ENCODE results near the gene DOCK1. TPM values are rescaled to one million over a fixed set of nuclear protein-coding genes. Genes with fewer than 3 reads are reported as not detected.

The DOCK1 gene
- total RNA-seq, 6 experiments from 2014 or later = 50.6 to 59.9 (median 54.7) TPM

DNA sequence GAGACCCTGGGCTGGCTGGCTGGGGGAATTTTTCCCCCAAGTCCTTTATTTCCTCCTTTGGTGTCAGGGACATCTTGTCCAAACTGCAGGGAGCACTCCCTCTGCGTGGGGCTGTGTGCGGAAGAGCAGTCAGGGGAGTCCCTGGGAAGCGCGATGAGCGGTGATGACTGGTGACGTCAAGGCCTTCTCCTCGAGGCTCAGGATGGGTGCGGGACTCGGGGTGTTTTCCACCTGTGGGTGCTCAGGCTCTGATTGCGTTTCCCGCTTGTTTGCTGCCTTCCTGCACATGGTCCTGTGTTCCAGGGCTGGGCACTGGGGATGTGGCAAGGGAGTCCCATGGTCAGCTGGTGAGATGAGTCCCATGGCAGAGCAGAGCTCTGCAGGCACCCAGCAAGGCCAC is 101.2 kb downstream of the DOCK1 start:
- Mint-ChIP-seq H3K4me3 (no peak overlapping the region), H3K4me1 (ENCODE audit: low read depth) (no peaks in the 10 kb centered on the region), H3K9me3 (no peaks in the 10 kb centered on the region), H3K27me3 (ENCODE audit: insufficient read depth) (no peaks in the 10 kb centered on the region), H3K36me3 (ENCODE audit: low read depth) (peaks cover 31% of the 10 kb centered on the region), H3K27ac (no peak overlapping the region; the same call in 1 of the 2 replicates)
- TF ChIP-seq, protein P1, sequence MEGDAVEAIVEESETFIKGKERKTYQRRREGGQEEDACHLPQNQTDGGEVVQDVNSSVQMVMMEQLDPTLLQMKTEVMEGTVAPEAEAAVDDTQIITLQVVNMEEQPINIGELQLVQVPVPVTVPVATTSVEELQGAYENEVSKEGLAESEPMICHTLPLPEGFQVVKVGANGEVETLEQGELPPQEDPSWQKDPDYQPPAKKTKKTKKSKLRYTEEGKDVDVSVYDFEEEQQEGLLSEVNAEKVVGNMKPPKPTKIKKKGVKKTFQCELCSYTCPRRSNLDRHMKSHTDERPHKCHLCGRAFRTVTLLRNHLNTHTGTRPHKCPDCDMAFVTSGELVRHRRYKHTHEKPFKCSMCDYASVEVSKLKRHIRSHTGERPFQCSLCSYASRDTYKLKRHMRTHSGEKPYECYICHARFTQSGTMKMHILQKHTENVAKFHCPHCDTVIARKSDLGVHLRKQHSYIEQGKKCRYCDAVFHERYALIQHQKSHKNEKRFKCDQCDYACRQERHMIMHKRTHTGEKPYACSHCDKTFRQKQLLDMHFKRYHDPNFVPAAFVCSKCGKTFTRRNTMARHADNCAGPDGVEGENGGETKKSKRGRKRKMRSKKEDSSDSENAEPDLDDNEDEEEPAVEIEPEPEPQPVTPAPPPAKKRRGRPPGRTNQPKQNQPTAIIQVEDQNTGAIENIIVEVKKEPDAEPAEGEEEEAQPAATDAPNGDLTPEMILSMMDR (IDR thresholded peaks at IDR 0.05) = no peak
- DNase-seq = no peak

DNA sequence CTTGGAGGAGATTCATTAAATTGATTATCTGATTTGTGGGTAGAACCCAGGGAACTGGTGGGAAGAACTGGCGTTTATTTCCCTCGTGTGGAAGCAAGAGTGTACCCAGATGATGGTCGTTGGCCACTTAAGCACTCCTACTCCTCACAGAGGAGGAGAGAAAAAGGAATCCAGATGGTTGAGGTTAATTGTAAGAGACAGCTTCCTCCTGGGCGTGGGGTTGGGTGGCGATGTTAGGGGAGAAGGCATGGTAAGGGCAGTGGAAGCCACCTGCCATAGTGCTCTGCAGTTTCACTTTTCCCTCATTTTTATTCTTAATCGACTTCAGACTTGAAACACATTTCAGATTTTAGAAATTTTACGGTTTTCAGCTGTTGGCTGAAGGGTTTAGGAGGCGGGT is 104.1 kb downstream of the DOCK1 start:
- Mint-ChIP-seq H3K27me3 (ENCODE audit: insufficient read depth) (no peaks in the 10 kb centered on the region), H3K36me3 (ENCODE audit: low read depth) (peaks cover 34% of the 10 kb centered on the region)
- TF ChIP-seq, protein P1 (IDR thresholded peaks at IDR 0.05) = no peak

DNA sequence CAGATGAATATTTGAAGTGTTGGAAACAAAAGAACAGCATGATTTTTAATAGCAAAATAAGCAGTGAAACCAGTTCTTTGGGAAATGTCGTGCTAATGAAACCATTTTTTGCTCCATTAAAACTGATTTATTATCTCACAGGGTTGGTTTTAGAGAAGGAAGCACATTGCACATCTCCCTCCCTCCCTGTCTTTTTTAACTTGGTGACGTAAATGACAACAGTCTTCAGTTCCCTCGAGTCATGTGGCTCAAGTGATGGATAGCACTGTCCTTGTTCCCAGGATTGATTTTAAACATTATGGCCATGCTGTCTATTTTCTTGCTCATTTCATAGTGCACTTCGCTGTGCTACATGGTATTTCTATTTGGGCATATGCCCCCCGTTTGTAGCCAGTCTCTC is 105.9 kb downstream of the DOCK1 start:
- H3K36me3 Mint-ChIP-seq (ENCODE audit: low read depth) = peaks cover 34% of the 10 kb centered on the region
- no peak overlapping the region for H3K4me3 Mint-ChIP-seq
- H3K9me3 Mint-ChIP-seq = no peaks in the 10 kb centered on the region
- no peak for DNase-seq
- H3K4me1 Mint-ChIP-seq (ENCODE audit: low read depth) = peaks cover 9% of the 10 kb centered on the region
- TF ChIP-seq, protein P1 (IDR thresholded peaks at IDR 0.05) = no peak
- H3K27ac Mint-ChIP-seq = no peak overlapping the region
- no peaks in the 10 kb centered on the region for H3K27me3 Mint-ChIP-seq (ENCODE audit: insufficient read depth)

More for the DNA sequence above, 104.1 kb downstream of the DOCK1 start:
- H3K4me3 Mint-ChIP-seq = no peak overlapping the region
- H3K9me3 Mint-ChIP-seq = no peaks in the 10 kb centered on the region
- peaks cover 9% of the 10 kb centered on the region for H3K4me1 Mint-ChIP-seq (ENCODE audit: low read depth)
- no peak for DNase-seq
- H3K27ac Mint-ChIP-seq = no peak overlapping the region

DNA sequence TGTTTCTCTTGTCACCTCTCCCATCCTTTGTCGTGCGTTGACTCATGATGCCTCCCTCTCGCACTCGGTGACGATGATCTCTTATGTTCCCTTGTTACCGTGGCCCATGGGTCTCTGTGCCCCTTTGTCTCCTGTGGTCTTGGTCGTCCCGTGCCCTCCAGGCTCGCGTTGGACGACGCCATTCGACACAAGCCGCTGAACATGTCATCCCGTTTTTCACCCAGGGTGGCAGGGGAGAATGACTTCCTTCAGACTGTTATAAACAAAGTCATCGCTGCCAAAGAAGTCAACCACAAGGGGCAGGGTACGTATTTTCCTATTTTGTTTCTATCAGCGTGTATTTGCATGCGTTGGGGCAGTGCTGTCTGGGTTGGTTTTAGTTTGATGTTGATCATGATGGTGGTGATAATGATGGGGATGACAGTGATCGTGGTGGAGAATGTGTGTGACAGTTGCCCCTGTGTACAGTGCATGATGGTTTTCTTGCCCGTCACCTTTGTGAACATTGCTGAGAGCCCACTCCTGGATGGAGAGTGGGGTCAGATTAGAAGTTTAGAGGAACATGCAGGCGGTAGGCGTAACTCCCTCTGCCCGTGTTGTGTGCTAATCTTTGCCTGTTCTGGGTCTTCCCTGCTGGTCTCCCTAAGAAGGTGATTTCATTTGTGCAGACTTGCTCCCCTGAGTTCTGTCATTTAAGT is 107.0 kb downstream of the DOCK1 start:
- Mint-ChIP-seq H3K4me3 (no peak overlapping the region; the same call in 1 of the 2 replicates), H3K27me3 (ENCODE audit: insufficient read depth) (no peaks in the 10 kb centered on the region), H3K27ac (no peak overlapping the region), H3K36me3 (ENCODE audit: low read depth) (peaks cover 34% of the 10 kb centered on the region), H3K9me3 (no peaks in the 10 kb centered on the region), H3K4me1 (ENCODE audit: low read depth) (peaks cover 9% of the 10 kb centered on the region)
- TF ChIP-seq, protein P1 (IDR thresholded peaks at IDR 0.05) = no peak
- DNase-seq = no peak

DNA sequence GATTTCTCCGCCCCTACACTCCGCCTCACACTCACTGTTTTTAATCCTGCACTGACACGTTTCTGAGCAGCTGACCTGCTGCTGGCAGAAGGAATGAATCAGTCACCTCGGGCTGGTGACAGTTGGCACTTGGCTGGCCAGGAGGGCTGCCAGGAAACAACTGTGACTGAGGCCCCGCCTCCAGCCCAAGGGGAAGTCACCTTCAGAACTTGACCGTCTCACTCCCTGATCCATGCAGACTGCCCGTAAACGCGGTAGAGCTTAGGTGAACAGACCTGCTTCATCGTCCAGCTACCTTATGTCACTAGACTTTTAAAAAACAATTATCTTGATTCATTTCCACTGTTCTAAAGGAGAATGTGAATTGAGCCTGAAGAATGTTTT is 107.5 kb downstream of the DOCK1 start:
- peaks cover 9% of the 10 kb centered on the region for H3K4me1 Mint-ChIP-seq (ENCODE audit: low read depth)
- H3K27ac Mint-ChIP-seq = no peak overlapping the region
- TF ChIP-seq, protein P1 (IDR thresholded peaks at IDR 0.05) = no peak
- no peaks in the 10 kb centered on the region for H3K9me3 Mint-ChIP-seq
- H3K4me3 Mint-ChIP-seq = no peak overlapping the region; the same call in 1 of the 2 replicates
- H3K27me3 Mint-ChIP-seq (ENCODE audit: insufficient read depth) = no peaks in the 10 kb centered on the region
- H3K36me3 Mint-ChIP-seq (ENCODE audit: low read depth) = peaks cover 29% of the 10 kb centered on the region
- DNase-seq = no peak

Measured in HFFc6 (cell line).